C4-2B (cell line): ENCODE data around the gene OLA1.

Experiments
- ZFX ChIP-seq: fragments of 450-650 bp; IDR thresholded peaks from 2 replicates; pipeline ENCODE4 v1.6.1; 2017
- TF ChIP-seq, protein P1 (sequence below): fragments of 450-650 bp; conservative IDR thresholded peaks from 2 replicates; pipeline ENCODE4 v1.5.1; 2017; ENCODE audit warnings: mild to moderate bottlenecking

DNA sequence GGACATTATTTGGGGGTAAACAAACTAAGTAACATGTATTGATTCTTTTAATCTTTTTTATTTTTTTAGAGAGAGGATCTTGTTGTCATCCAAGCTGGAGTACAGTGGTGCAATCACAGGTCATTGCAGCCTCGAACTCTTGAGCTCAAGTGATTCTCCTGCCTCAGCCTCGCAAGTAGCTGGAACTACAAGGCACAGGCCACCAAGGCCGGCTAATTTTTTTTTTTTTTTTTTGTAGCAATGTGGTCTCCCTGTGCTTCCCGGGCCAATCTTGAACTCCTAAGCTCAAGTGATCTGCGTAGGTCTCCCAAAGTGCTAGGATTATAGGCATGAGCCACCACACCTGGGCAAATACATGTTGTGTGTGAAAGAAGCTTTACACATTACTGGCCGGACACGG lies 29.6 kb downstream of the OLA1 start:
- TF ChIP-seq, protein P1, sequence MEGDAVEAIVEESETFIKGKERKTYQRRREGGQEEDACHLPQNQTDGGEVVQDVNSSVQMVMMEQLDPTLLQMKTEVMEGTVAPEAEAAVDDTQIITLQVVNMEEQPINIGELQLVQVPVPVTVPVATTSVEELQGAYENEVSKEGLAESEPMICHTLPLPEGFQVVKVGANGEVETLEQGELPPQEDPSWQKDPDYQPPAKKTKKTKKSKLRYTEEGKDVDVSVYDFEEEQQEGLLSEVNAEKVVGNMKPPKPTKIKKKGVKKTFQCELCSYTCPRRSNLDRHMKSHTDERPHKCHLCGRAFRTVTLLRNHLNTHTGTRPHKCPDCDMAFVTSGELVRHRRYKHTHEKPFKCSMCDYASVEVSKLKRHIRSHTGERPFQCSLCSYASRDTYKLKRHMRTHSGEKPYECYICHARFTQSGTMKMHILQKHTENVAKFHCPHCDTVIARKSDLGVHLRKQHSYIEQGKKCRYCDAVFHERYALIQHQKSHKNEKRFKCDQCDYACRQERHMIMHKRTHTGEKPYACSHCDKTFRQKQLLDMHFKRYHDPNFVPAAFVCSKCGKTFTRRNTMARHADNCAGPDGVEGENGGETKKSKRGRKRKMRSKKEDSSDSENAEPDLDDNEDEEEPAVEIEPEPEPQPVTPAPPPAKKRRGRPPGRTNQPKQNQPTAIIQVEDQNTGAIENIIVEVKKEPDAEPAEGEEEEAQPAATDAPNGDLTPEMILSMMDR = no peak
- no peak for TF ChIP-seq ZFX
